Spleen (tissue), 11 donors: ENCODE results near the gene PTK6. TPM values are rescaled to one million over a fixed set of nuclear protein-coding genes. Genes with fewer than 3 reads are reported as not detected.

ENCODE experiments used
- DNase-seq: peaks from one replicate; pipeline ENCODE4 v3.0.0-alpha.2; 2020
- H3K27ac ChIP-seq, 8 donors: fragments of 200-600 bp; sonication (generic) in 7 of 8; 1 replicate in 4 of 8; 2 replicates in 4 of 8; pipeline versions ENCODE4 v1.5.0 to v1.8.0; 2016 to 2021; ENCODE audit warnings: inconsistent platforms in 4 of 8, mild to moderate bottlenecking in 4 of 8, moderate library complexity in 1 of 8
- H3K27me3 ChIP-seq, 7 donors: fragments of 200-600 bp; sonication (generic) in 6 of 7; replicated peaks in 1 of 7; 1 replicate in 4 of 7; 2 replicates in 3 of 7; pipeline versions ENCODE4 v1.5.0 to v1.8.0; 2016 to 2021; ENCODE audit warnings: inconsistent platforms in 3 of 7, mild to moderate bottlenecking in 1 of 7
- H3K36me3 ChIP-seq, 6 donors: fragments of 200-600 bp; sonication (generic) in 5 of 6; 1 replicate in 4 of 6; 2 replicates in 2 of 6; pipeline versions ENCODE4 v1.5.0 to v1.8.0; 2016 to 2021; ENCODE audit warnings: inconsistent platforms in 2 of 6
- H3K4me1 ChIP-seq, 6 donors: fragments of 200-600 bp; sonication (generic) in 5 of 6; 1 replicate in 3 of 6; 2 replicates in 3 of 6; pipeline versions ENCODE4 v1.5.0 to v1.8.0; 2016 to 2021; ENCODE audit warnings: inconsistent platforms in 3 of 6
- H3K4me3 ChIP-seq, 8 donors: fragments of 200-600 bp; sonication (generic) in 7 of 8; 1 replicate in 4 of 8; 2 replicates in 4 of 8; pipeline versions ENCODE4 v1.5.0 to v1.8.0; 2016 to 2021; ENCODE audit warnings: inconsistent platforms in 4 of 8, mild to moderate bottlenecking in 4 of 8, moderate library complexity in 2 of 8
- H3K9me3 ChIP-seq, 8 donors: fragments of 200-600 bp; sonication (generic) in 7 of 8; 1 replicate in 4 of 8; 2 replicates in 4 of 8; pipeline versions ENCODE4 v1.5.0 to v1.8.0; 2016 to 2021; ENCODE audit warnings: inconsistent platforms in 4 of 8
- CTCF ChIP-seq, 11 experiments: fragments of 200-600 bp in 7 of 11; fragments of 450-650 bp in 4 of 11; sonication (generic) in 4 of 11; IDR thresholded peaks in 8 of 11; conservative IDR thresholded peaks in 3 of 11; 1 replicate in 7 of 11; 2 replicates in 4 of 11; pipeline versions ENCODE4 v1.4.0 to v1.8.0; 2016 to 2021; ENCODE audit warnings: antibody characterized with exemption in 11 of 11, inconsistent platforms in 4 of 11, mild to moderate bottlenecking in 1 of 11
- POLR2A ChIP-seq, 3 donors: fragments of 450-650 bp; IDR thresholded peaks; one replicate each; pipeline ENCODE4 v1.5.1; 2017; ENCODE audit warnings: antibody characterized with exemption in 3 of 3, mild to moderate bottlenecking in 1 of 3
- POLR2AphosphoS5 ChIP-seq, 3 donors: sonication (generic); formaldehyde crosslinking; IDR thresholded peaks; one replicate each; pipeline ENCODE4 v1.5.1; 2017; ENCODE audit warnings: antibody characterized with exemption in 3 of 3
- WGBS, 5 donors: extraction: QIAGEN DNeasy Blood & Tissue Kit in 3 of 5; methylation state at CpG; one replicate each; pipeline versions ENCODE4 v1.1.5 to v1.1.7; 2013 to 2018; 5-methylcytosine and 5-hydroxymethylcytosine counted together
- intact Hi-C: fragments of 100-400 bp; cut with DNase I; formaldehyde crosslinking; loops from one replicate; pipeline ENCODE4 v1.15.0; 2023; ENCODE audit warnings: low total_unique reads
- polyA plus RNA-seq, 3 donors: library from polyadenylated mRNA; stranded (reverse); fragments of 200-250 nt; gene quantifications; one replicate each; pipeline ENCODE4 v1.2.1, GENCODE V29; 2013
- total RNA-seq, 7 donors: library from RNA; depleted of rRNA in 3 of 7; stranded (reverse); fragments of >200 nt in 3 of 7; fragmentation: NEBNext Ultra II Directional in 4 of 7; extraction: Animal tissue kit (Norgen Biotek cat#: 25700) in 4 of 7; gene quantifications; one replicate each; pipeline versions ENCODE4 v1.1.0 to v1.2.1, GENCODE V29; 2016 to 2021
- donor health status: healthy with polysubstance abuse.
- donor health status: DM: no; HTN: no; CAD: no; lungs with moderate emphysema.
- donor health status: DM: no; HTN: no; CAD: no.
- donor health status: Bipolar disorder and iron deficiency.
- donor health status: healthy.
- donor health status: DM: no; HTN: no; CAD: no.
- donor health status: DM: yes; HTN: yes; CAD: no.

The PTK6 gene
- total and polyA plus RNA-seq, 10 donors, result 0.20 to 1.0 (median 0.71) TPM

DNA sequence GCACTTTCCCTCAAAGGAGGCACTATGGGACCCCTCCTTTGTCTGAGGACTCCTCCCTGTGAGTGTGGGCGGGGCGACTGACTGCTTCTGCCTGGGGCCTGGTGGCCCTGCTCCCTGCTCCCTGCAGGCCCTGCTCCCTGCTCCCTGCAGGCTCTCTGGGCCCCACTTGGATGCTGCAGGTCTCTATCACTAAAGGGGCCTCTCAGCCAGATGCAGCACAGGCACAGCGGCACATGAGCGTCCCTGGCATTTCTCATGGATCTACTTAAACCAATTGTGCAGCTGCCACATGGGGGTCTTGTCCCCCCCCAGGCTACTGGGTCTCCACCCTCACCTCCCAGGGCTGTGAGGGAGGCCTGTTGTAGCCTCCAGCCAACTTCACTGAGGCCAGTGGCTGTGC is 46.1 kb downstream of the PTK6 start:
- Histone ChIP-seq H3K36me3 (no peaks in the 10 kb centered on the region), H3K27me3 (peaks cover 6 to 71% (median 34%) of the 10 kb centered on the region in 7 donors), H3K27ac (no peak overlapping the region), H3K4me1 (peaks cover 0 to 16% (median 7%) of the 10 kb centered on the region in 6 donors), H3K9me3 (peaks cover 0 to 5% (median 0%) of the 10 kb centered on the region in 8 donors), H3K4me3 (no peak overlapping the region)
- WGBS, 5 donors, result 72 to 88% (median 81%) methylated on average over 4 of the region's 4 CpGs; no CpG with 5 or more reads in 1 of the 5 donors
- TF ChIP-seq POLR2AphosphoS5 (IDR thresholded peaks at IDR 0.05) (no peak), CTCF (IDR thresholded peaks at IDR 0.05 in 8 of 11, conservative IDR thresholded peaks at IDR 0.05 in 3 of 11) (no peak), POLR2A (IDR thresholded peaks at IDR 0.05) (no peak)
- intact Hi-C loops, result no loop called here
- no peak for DNase-seq

DNA sequence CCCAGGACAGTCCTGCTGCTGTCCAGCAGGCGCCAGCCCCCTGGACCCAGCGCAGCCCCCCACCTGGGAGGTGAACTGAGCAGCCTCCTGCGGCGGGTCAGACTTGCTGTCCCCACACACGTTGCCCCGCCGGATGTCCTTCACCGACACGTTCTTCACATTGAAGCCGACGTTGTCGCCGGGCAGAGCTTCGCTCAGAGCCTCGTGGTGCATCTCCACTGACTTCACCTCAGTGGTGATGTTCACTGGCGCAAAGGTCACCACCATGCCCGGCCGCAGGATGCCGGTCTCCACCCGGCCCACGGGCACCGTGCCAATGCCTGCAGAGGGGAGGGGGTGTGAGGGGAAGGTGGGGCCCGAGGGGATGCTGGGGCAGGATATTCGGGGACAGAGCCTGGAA is 46.8 kb downstream of the PTK6 start:
- Histone ChIP-seq H3K4me3 (no peak overlapping the region), H3K36me3 (no peaks in the 10 kb centered on the region), H3K27ac (no peak overlapping the region), H3K9me3 (peaks cover 0 to 6% (median 0%) of the 10 kb centered on the region in 8 donors), H3K27me3 (peaks cover 6 to 71% (median 41%) of the 10 kb centered on the region in 7 donors), H3K4me1 (peaks cover 0 to 12% (median 3%) of the 10 kb centered on the region in 6 donors)
- WGBS, 5 donors, result 60 to 76% (median 72%) methylated on average over 11 to 24 of the region's 24 CpGs
- TF ChIP-seq CTCF (IDR thresholded peaks at IDR 0.05 in 8 of 11, conservative IDR thresholded peaks at IDR 0.05 in 3 of 11) (no peak), POLR2A (IDR thresholded peaks at IDR 0.05) (no peak), POLR2AphosphoS5 (IDR thresholded peaks at IDR 0.05) (no peak)
- intact Hi-C loops, result no loop called here
- DNase-seq, result no peak

- DNase-seq, result no peak
- 16 to 29% (median 19%) methylated on average over 22 to 83 of the region's 83 CpGs for WGBS, 5 donors
These were observed 48.6 kb downstream of the PTK6 start for GRCh38 chr20:63488315-63489251.

GRCh38 chr20:63487781-63488241 is 49.4 kb downstream of the PTK6 start:
- no peak for TF ChIP-seq POLR2A (IDR thresholded peaks at IDR 0.05)
- TF ChIP-seq POLR2AphosphoS5 (IDR thresholded peaks at IDR 0.05), result no peak
- TF ChIP-seq CTCF (IDR thresholded peaks at IDR 0.05 in 8 of 11, conservative IDR thresholded peaks at IDR 0.05 in 3 of 11), result no peak
- 14 to 28% (median 15%) methylated on average over 10 to 39 of the region's 40 CpGs for WGBS, 5 donors
- Histone ChIP-seq H3K27ac (no peak overlapping the region), H3K4me3 (no peak overlapping the region), H3K4me1 (peaks cover 0 to 17% (median 3%) of the 10 kb centered on the region in 6 donors), H3K9me3 (peaks cover 0 to 6% (median 0%) of the 10 kb centered on the region in 8 donors), H3K36me3 (no peaks in the 10 kb centered on the region), H3K27me3 (peaks cover 6 to 86% (median 55%) of the 10 kb centered on the region in 7 donors)
- DNase-seq, result no peak
- intact Hi-C loops, result no loop called here

More at GRCh38 chr20:63488315-63489251, 48.6 kb downstream of the PTK6 start:
- intact Hi-C loops, result no loop called here
- peaks cover 0 to 12% (median 3%) of the 10 kb centered on the region in 6 donors for H3K4me1 ChIP-seq
- H3K36me3 ChIP-seq, result no peaks in the 10 kb centered on the region
- peaks cover 0 to 6% (median 0%) of the 10 kb centered on the region in 8 donors for H3K9me3 ChIP-seq
- H3K27ac ChIP-seq, result no peak overlapping the region
- H3K27me3 ChIP-seq, result peaks cover 6 to 79% (median 53%) of the 10 kb centered on the region in 7 donors
- H3K4me3 ChIP-seq, result peak overlapping the region in 2 of 8 donors; percentile 13 to 19
- TF ChIP-seq POLR2AphosphoS5 (IDR thresholded peaks at IDR 0.05) (no peak), POLR2A (IDR thresholded peaks at IDR 0.05) (no peak)
